ENCODE results near the gene ITGA1.

ITGA1 gene

GRCh38 chr5:52869391-52869790 is 81.7 kb downstream of the ITGA1 start:
- no peak for DNase-seq

DNA sequence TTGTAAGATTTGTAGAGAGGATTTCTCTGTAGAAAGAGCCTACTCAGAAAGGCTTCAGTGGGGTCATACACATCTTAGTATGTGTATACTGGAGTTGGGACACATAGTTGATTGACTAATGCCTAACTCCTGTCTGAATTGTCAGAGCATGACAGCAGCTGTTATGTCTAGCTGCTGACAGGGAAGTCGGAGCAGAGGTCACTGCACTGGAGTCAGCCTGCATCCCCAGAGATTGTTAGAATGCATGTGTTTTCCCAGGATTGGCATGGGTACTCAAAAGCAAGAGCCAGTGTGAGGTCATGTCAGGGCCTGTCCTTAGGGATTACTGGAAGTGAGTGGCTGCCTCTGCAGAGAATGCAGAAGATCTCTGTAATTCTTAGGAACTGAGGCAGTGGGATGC is 82.7 kb downstream of the ITGA1 start:
- DNase-seq = no peak

- DNase-seq = no peak
Observed at GRCh38 chr5:52875827-52876226, 88.1 kb downstream of the ITGA1 start.

- DNase-seq = no peak
Observed at GRCh38 chr5:52876456-52876855, 88.7 kb downstream of the ITGA1 start.

- DNase-seq = no peak
Observed at GRCh38 chr5:52878656-52879055, 90.9 kb downstream of the ITGA1 start.

DNA sequence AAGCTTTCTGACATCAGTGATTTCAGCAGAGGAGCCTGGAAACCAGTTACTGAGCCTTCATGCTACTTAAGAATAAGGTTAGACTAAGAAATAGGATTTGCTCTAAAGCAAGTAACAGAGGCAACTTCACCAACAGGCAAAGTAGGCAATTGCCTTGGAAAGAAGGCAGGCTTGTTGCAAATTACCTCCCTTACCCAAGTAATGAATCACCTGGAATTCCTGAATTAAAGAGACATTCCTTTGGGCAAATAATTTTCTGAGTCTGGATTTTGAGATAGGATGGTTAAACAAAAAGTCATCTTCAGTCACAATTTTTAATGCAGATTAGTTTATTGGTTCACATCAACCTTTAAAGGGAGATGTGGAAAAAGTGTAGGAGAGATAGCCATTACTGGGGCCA is 92.8 kb downstream of the ITGA1 start:
- DNase-seq = no peak

- no peak for DNase-seq
Observed at GRCh38 chr5:52881468-52881867, 93.8 kb downstream of the ITGA1 start.

- no peak for DNase-seq
Observed at GRCh38 chr5:52883110-52883509, 95.4 kb downstream of the ITGA1 start.

DNA sequence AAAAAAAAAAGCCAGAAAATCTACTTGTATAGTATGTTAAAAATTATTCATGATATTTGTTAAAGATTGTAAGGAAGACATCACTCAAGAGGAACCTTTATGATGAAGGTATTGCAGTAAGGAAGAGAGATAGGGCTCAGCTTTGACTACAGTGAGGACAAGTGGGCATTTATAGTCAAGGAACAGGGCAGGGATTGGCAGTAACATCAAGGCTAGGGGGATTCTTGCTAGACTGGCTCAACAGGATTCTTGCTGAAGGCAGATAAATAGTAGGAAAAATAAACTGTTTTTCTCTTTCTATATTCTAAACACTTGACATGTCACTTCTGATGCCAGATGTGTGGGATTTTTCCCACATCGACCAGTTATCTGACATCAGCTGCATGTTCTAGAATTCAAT is 96.7 kb downstream of the ITGA1 start:
- no peak for DNase-seq

DNA sequence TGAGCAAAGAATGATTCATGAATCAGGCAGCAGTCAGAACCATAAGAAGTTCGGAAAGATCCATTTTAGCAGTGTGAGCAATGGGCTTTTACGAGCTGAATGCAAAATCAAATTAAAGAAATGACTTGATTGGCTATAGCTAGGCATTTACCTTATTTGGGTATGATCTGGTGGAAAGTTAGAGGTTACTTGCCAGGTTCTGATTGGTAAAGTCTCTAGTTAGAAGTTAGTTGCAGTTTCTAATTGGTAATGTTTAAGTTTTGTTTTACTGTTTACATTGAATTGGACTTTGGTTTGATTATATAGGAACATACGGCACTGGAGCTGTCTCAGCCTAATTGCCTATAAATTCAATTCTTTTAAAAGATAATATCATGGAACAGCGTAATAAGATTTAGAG is 97.9 kb downstream of the ITGA1 start:
- no peak for DNase-seq

GRCh38 chr5:52886206-52886605 is 98.5 kb downstream of the ITGA1 start:
- no peak for DNase-seq

DNA sequence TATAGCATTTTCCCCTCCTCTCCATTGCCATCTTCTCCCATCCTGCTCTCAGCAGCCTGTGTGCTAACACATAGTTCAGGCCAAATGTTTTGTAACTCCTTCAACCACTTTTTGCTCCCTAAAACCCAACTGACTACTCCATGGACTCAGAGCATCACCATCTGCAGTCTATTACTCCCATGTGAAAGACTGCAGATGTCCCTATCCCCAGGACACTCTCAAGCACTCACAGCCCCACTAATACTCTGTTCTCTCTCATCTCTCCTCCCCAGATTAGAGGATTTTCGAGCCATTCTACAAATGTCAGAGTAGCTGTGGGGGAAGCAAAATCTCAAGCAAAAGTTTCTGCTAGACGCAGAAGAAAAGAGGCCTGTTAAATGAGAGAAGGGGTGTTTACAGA is 99.3 kb downstream of the ITGA1 start:
- DNase-seq = no peak

- no peak for DNase-seq
Observed at GRCh38 chr5:52888363-52888762, 100.6 kb downstream of the ITGA1 start.

- no peak for DNase-seq
Observed at GRCh38 chr5:52892242-52892878, 104.6 kb downstream of the ITGA1 start.

DNA sequence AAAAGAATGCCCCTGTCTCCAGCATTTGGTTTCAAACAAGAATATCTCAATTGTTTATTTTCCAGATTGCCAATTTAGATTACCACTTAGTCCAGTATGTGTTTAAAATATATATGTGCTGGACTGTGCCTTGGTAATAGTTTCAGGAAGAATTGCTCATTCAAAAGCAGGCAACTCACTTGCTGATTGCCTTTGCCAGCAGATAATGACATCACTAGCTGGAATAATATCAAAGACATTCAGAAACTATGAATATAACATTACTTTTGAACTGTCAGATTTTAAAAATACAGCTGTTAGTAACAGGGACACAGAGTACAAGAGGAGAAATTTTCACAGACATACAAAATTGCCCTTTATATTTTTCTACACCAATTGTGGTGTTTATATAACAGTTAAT is 105.4 kb downstream of the ITGA1 start:
- no peak for DNase-seq

DNA sequence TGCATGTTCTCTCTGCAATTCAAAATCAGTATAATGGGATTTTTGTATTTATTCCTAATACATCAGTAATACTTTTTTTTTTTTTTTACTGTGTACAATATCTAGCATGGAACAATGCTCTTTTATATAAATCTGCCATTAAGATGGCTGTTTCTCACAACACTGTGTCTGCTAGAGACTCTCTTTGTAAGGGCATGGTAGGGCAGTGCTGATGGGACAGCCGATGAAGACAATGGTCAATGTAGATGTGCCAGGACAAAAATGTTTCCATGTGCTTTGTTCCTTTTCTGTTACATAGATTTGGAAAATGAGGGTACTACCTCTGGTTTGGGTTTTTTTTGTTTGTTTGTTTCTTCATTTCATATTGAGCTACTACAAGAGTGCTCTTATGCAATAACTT is 106.1 kb downstream of the ITGA1 start:
- no peak for DNase-seq

DNA sequence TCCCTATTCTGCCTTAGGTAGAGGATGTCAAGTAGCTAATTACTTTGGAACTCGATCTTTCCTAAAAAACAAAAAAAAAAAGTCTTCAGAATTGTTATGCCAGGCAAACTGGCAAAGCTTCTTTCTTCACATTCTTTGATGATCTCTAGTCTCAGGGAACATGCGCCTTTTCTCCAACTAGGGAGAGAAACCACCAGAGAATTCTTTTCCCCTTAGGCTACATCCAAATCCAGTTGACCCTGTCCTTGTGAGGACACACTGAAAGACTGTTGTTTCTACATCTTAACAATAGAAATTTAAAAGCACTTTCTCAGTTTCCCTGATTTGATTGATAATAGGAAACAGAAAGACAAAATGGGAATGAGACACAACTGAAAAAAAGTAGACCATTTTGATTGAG is 106.7 kb downstream of the ITGA1 start:
- no peak for DNase-seq

- no peak for DNase-seq
Observed at GRCh38 chr5:52895075-52895474, 107.4 kb downstream of the ITGA1 start.

DNA sequence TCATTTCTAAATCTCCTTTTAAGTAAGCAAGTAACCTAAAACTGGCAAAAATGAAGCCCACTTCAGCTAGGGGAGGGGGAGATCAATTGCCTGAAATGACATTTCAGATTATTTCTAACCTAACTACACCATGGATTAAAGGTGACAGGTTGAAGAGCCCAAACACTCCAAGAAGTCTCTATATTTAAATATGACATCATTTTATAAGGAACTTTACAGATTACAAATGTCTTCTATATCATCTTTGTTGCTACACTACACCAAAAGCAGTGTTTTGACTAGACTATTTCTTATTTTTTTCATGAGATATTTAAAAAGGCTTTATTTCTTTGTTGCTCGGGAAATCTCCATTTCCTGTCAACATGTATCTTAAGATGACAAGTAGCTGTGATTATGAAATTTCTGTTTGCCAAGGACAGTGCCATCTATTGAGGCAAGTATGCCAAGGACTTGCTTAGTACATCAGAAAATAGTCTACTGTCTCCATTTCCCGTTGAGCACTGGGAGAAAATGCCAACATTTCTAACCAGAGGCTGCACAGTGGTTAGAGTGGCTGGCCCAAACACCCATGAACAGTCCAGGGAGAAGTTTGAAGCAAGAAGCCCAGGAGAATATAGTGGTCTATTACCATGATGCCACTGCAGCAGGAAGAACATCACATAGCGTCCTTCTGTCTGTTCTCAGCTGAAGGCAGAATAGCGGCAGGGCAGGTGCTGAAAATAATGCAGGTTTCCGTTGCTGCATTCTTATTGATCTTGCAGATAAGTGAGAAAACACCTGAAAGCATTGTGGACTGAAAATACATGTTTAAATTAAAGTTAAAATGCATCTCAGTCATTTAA is 108.1 kb downstream of the ITGA1 start:
- DNase-seq = no peak

- DNase-seq = no peak
Observed at GRCh38 chr5:52896534-52897237, 109.0 kb downstream of the ITGA1 start.

DNA sequence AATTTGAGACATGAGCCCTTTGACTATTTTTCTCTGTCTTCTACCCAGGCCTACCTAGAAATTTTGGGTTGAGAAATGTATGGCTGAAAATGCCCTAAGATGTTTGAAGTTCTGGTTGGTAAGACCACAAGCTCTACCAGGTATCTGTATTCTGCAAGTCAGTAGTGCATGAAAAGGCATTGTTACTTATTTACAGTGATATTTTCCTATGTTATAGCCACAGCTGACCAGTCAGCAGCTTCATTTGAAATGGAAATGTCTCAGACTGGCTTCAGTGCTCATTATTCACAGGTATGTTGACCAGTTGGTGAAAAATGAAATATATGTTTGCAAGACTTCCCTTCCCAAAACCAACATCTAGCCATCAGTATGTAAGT is 109.5 kb downstream of the ITGA1 start:
- no peak for DNase-seq

DNA sequence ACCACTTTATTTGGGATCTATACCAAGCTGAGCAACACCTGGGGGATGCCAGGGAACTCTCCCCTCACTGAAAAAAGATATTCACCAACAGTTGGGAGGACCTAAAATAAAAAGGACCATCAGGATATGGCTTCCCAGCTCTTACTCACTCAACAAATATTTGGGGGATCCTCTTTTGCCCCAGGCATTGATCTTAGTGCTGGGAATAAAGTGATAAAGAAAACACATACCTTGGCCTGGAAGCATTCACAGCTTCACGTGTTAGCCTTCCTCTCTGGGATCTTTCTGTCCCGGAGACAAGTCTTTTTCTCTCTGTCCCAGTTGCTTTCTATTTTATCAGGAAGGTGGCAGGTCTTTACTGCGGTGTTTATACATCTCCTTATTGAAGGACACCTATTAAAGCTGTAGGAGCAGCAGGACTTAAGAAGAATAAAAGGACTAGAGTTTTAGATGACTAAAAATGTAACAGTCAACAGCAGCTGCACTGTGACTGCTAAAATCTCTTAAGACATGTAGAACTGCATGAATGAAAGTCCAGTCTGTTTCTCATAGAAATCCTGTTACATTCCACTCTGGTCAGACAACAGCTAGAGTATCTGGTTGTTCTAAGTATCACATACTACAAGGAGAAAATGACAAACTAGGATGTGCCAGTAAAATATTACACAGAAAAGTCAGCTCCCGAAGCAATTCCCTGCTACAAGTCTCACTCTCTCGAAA is 111.4 kb downstream of the ITGA1 start:
- no peak for DNase-seq

- no peak for DNase-seq
Observed at GRCh38 chr5:52903142-52903541, 115.4 kb downstream of the ITGA1 start.

Data from NCI-H187 treated with DMSO at 0.1 percent for 48 hours (cell line).